HEK293 (cell line): Measurements from ENCODE around the gene TOP3A.

Source experiments
- CTCF ChIA-PET: fragments of 350-600 bp; formaldehyde crosslinking; extraction: SDS; loops from one replicate; lab custom pipeline; 2021; ENCODE audit warnings: antibody characterized with exemption; lab: Yijun Ruan, JAX
- POLR2A ChIA-PET: fragments of 300-600 bp; formaldehyde crosslinking; extraction: SDS; loops from one replicate; lab custom pipeline; 2020; ENCODE audit warnings: antibody characterized with exemption, inconsistent platforms; lab: Yijun Ruan, JAX
- H3K27ac ChIP-seq: fragments of 200-500 bp; sonication (Bioruptor generic); 2 replicates; pipeline ENCODE4 v1.5.1; 2014; ENCODE audit warnings: low read depth, low read length, control low read depth, inconsistent platforms; ENCODE audit errors: extremely low read depth
- H3K36me3 ChIP-seq, 2 experiments: fragments of 200-500 bp in 1 of 2; sonication (Bioruptor generic) in 1 of 2; 1 replicate in 1 of 2; 2 replicates in 1 of 2; pipeline ENCODE4 v1.5.1; 2014 to 2017; ENCODE audit warnings: inconsistent platforms in 2 of 2, low read length in 2 of 2; ENCODE audit not compliant: control insufficient read depth in 2 of 2, insufficient read depth in 1 of 2
- H3K4me1 ChIP-seq: fragments of 200-500 bp; sonication (Bioruptor generic); 2 replicates; pipeline ENCODE4 v1.5.1; 2014; ENCODE audit warnings: mild to moderate bottlenecking, low read length, inconsistent platforms; ENCODE audit not compliant: control insufficient read depth, insufficient read depth
- H3K4me3 ChIP-seq: 2 replicates; pipeline ENCODE4 v1.5.1; 2011; ENCODE audit warnings: low read depth, mild to moderate bottlenecking, control low read depth, low read length, moderate library complexity
- H3K9me3 ChIP-seq: fragments of 200-500 bp; sonication (Bioruptor generic); 2 replicates; pipeline ENCODE4 v1.5.1; 2014; ENCODE audit warnings: low read depth, low read length, inconsistent platforms; ENCODE audit not compliant: control insufficient read depth, insufficient read depth
- AEBP2 ChIP-seq: fragments of 450-650 bp; formaldehyde crosslinking; IDR thresholded peaks from 2 replicates; pipeline ENCODE4 v1.5.1; 2016; ENCODE audit warnings: missing biosample characterization, missing genetic modification characterization, borderline replicate concordance
- GLIS2 ChIP-seq: fragments of 450-650 bp; formaldehyde crosslinking; IDR thresholded peaks from 2 replicates; pipeline ENCODE4 v1.5.1; 2016; ENCODE audit warnings: missing biosample characterization, missing genetic modification characterization
- KLF10 ChIP-seq: fragments of 450-650 bp; IDR thresholded peaks from 2 replicates; pipeline ENCODE4 v1.5.1; 2018; ENCODE audit warnings: missing biosample characterization, mild to moderate bottlenecking, missing genetic modification characterization
- RBAK ChIP-seq: fragments of 450-650 bp; formaldehyde crosslinking; IDR thresholded peaks from 2 replicates; pipeline ENCODE4 v1.5.1; 2016; ENCODE audit warnings: missing biosample characterization, missing genetic modification characterization
- SALL2 ChIP-seq: fragments of 450-650 bp; formaldehyde crosslinking; IDR thresholded peaks from 2 replicates; pipeline ENCODE4 v1.5.0; 2017; ENCODE audit warnings: missing biosample characterization, mild to moderate bottlenecking, missing genetic modification characterization, borderline replicate concordance
- ZBTB17 ChIP-seq: fragments of 450-650 bp; formaldehyde crosslinking; IDR thresholded peaks from 2 replicates; pipeline ENCODE4 v1.5.1; 2016; ENCODE audit warnings: missing biosample characterization, missing genetic modification characterization
- ZBTB26 ChIP-seq: fragments of 450-650 bp; formaldehyde crosslinking; optimal IDR thresholded peaks from 2 replicates; pipeline ENCODE3; 2016; ENCODE audit warnings: missing biosample characterization, mild to moderate bottlenecking, missing genetic modification characterization
- ZBTB44 ChIP-seq: fragments of 450-650 bp; IDR thresholded peaks from 2 replicates; pipeline ENCODE4 v1.5.1; 2018; ENCODE audit warnings: missing biosample characterization, mild to moderate bottlenecking, missing genetic modification characterization
- ZNF157 ChIP-seq: fragments of 450-650 bp; formaldehyde crosslinking; IDR thresholded peaks from 2 replicates; pipeline ENCODE4 v1.5.1; 2016; ENCODE audit warnings: missing biosample characterization, missing genetic modification characterization
- ZNF184 ChIP-seq: fragments of 450-650 bp; IDR thresholded peaks from 2 replicates; pipeline ENCODE4 v1.5.1; 2018; ENCODE audit warnings: missing biosample characterization, mild to moderate bottlenecking, missing genetic modification characterization
- ZNF19 ChIP-seq: fragments of 450-650 bp; formaldehyde crosslinking; IDR thresholded peaks from 2 replicates; pipeline ENCODE4; 2016; ENCODE audit warnings: missing biosample characterization, missing genetic modification characterization, low read depth
- ZNF350 ChIP-seq: fragments of 450-650 bp; formaldehyde crosslinking; IDR thresholded peaks from 2 replicates; pipeline ENCODE4 v1.5.0; 2017; ENCODE audit warnings: missing biosample characterization, mild to moderate bottlenecking, missing genetic modification characterization
- ZNF473 ChIP-seq: fragments of 450-650 bp; formaldehyde crosslinking; IDR thresholded peaks from 2 replicates; pipeline ENCODE4 v1.5.1; 2017; ENCODE audit warnings: missing biosample characterization, missing genetic modification characterization
- ZNF513 ChIP-seq: fragments of 450-650 bp; IDR thresholded peaks from 2 replicates; pipeline ENCODE4 v1.5.1; 2018; ENCODE audit warnings: missing biosample characterization, missing genetic modification characterization
- ZNF518A ChIP-seq: fragments of 450-650 bp; formaldehyde crosslinking; conservative IDR thresholded peaks from 2 replicates; pipeline ENCODE4 v1.5.1; 2016; ENCODE audit warnings: low read depth, missing biosample characterization, missing genetic modification characterization
- ZNF544 ChIP-seq: fragments of 450-650 bp; formaldehyde crosslinking; IDR thresholded peaks from 2 replicates; pipeline ENCODE4 v1.5.0; 2017; ENCODE audit warnings: missing biosample characterization, missing genetic modification characterization
- ZNF548 ChIP-seq: fragments of 450-650 bp; formaldehyde crosslinking; IDR thresholded peaks from 2 replicates; pipeline ENCODE4 v1.5.1; 2016; ENCODE audit warnings: missing biosample characterization, missing genetic modification characterization
- ZNF580 ChIP-seq: fragments of 450-650 bp; formaldehyde crosslinking; IDR thresholded peaks from 2 replicates; pipeline ENCODE4 v1.5.1; 2016; ENCODE audit warnings: missing biosample characterization, missing genetic modification characterization
- ZNF626 ChIP-seq: fragments of 450-650 bp; sonication (Bioruptor Pico); formaldehyde crosslinking; IDR thresholded peaks from 2 replicates; pipeline ENCODE4 v1.5.1; 2018; ENCODE audit warnings: missing biosample characterization, missing genetic modification characterization, inconsistent platforms
- ZSCAN23 ChIP-seq: fragments of 450-650 bp; formaldehyde crosslinking; IDR thresholded peaks from 2 replicates; pipeline ENCODE4 v1.5.1; 2016; ENCODE audit warnings: missing biosample characterization, missing genetic modification characterization

The TOP3A gene

GRCh38 chr17:18356624-18357023, 41.8 kb upstream of the TOP3A start (continued):
- no peak for TF ChIP-seq ZNF513 (tag by site-specific recombination)
- TF ChIP-seq RBAK: no peak
- TF ChIP-seq ZBTB44 (tag by site-specific recombination): no peak
- TF ChIP-seq, all 188 proteins: peak for 0

GRCh38 chr17:18353541-18353940, 38.7 kb upstream of the TOP3A start:
- no peaks in the 10 kb centered on the region for H3K4me1 ChIP-seq
- H3K27ac ChIP-seq: no peak overlapping the region
- POLR2A ChIA-PET: no interaction called here
- H3K9me3 ChIP-seq: no peaks in the 10 kb centered on the region
- TF ChIP-seq AEBP2 (tag by site-specific recombination): no peak
- TF ChIP-seq ZSCAN23: no peak
- TF ChIP-seq ZNF548 (tag by site-specific recombination): no peak
- no peak for TF ChIP-seq ZNF19 (tag by site-specific recombination)
- no peak for TF ChIP-seq ZNF626 (tag by site-specific recombination)
- TF ChIP-seq ZBTB17: no peak
- no peak for TF ChIP-seq KLF10
- no peak for TF ChIP-seq ZNF580
- TF ChIP-seq GLIS2: no peak
- TF ChIP-seq ZNF544 (tag by site-specific recombination): no peak
- TF ChIP-seq ZNF350 (tag by site-specific recombination): no peak
- no peak for TF ChIP-seq ZBTB26 (tag by site-specific recombination)
- TF ChIP-seq ZNF184 (tag by site-specific recombination): no peak
- TF ChIP-seq ZNF157: no peak
- no peak for TF ChIP-seq ZNF473 (tag by site-specific recombination)
- TF ChIP-seq ZNF518A (tag by site-specific recombination): no peak
- TF ChIP-seq SALL2: no peak
- CTCF ChIA-PET: interaction anchor here (1.2 kb wide), 1 partner anchor 8 kb away, joined by 6 read pairs; no protein-coding TSS in a partner anchor
- peaks cover 60 to 75% of the 10 kb centered on the region in 2 experiments for H3K36me3 ChIP-seq
- H3K4me3 ChIP-seq: no peak overlapping the region
